Thoracic aorta (tissue), 2 donors: ENCODE data around the gene BICC1. TPM values are rescaled to one million over a fixed set of nuclear protein-coding genes. Genes with fewer than 3 reads are reported as not detected.

Experiments
- ATAC-seq: fragments of 150-250 bp; one replicate; pipeline ENCODE4 v1.8.0; 2017; ENCODE audit warnings: low read depth; ENCODE audit not compliant: insufficient number of reproducible peaks, low FRiP score
- DNase-seq: peaks from one replicate; pipeline ENCODE4 v3.0.0-alpha.2; 2020; ENCODE audit warnings: low spot score
- H3K27ac ChIP-seq, 2 donors: fragments of 200-600 bp; sonication (generic); 1 replicate in 1 of 2; 2 replicates in 1 of 2; pipeline ENCODE4 v1.5.1; 2016; ENCODE audit warnings: mild to moderate bottlenecking in 2 of 2, moderate library complexity in 2 of 2
- H3K27me3 ChIP-seq: fragments of 200-600 bp; sonication (generic); replicated peaks from 2 replicates; pipeline ENCODE4 v1.6.0; 2016; ENCODE audit warnings: mild to moderate bottlenecking; ENCODE audit not compliant: insufficient read depth
- H3K36me3 ChIP-seq: fragments of 200-600 bp; sonication (generic); one replicate; pipeline ENCODE4 v1.5.1; 2016
- H3K4me1 ChIP-seq, 2 donors: fragments of 200-600 bp; sonication (generic); 1 replicate in 1 of 2; 2 replicates in 1 of 2; pipeline versions ENCODE4 v1.5.1 to v1.6.0; 2016; ENCODE audit warnings: low read depth in 2 of 2, mild to moderate bottlenecking in 1 of 2; ENCODE audit not compliant: control insufficient read depth in 1 of 2
- H3K4me3 ChIP-seq: fragments of 200-600 bp; sonication (generic); 2 replicates; pipeline ENCODE4 v1.5.1; 2016; ENCODE audit warnings: mild to moderate bottlenecking
- H3K9me3 ChIP-seq: fragments of 200-600 bp; sonication (generic); 2 replicates; pipeline ENCODE4 v1.5.1; 2016
- CTCF ChIP-seq: fragments of 200-600 bp; sonication (generic); IDR thresholded peaks from one replicate; pipeline ENCODE4 v1.5.1; 2019; ENCODE audit warnings: antibody characterized with exemption
- total RNA-seq, 2 donors: library from RNA; depleted of rRNA; stranded (reverse); fragments of >200 nt; gene quantifications; one replicate each; pipeline versions ENCODE4 v1.1.0 to v1.2.3, GENCODE V29; 2016

The BICC1 gene
- total RNA-seq, 2 donors from 2014 or later: 20.4 to 28.1 TPM

GRCh38 chr10:58638388-58638787 is 125.7 kb downstream of the BICC1 start:
- TF ChIP-seq CTCF: no peak
- Histone ChIP-seq H3K36me3 (no peaks in the 10 kb centered on the region), H3K4me1 (peaks cover 18 to 19% of the 10 kb centered on the region in 2 donors), H3K27ac (no peak overlapping the region), H3K9me3 (no peaks in the 10 kb centered on the region), H3K4me3 (no peak overlapping the region), H3K27me3 (no peaks in the 10 kb centered on the region)
- no peak for DNase-seq
- ATAC-seq: no peak

GRCh38 chr10:58641095-58641531 is 128.4 kb downstream of the BICC1 start:
- no peaks in the 10 kb centered on the region for H3K27me3 ChIP-seq
- no peaks in the 10 kb centered on the region for H3K36me3 ChIP-seq
- no peaks in the 10 kb centered on the region for H3K9me3 ChIP-seq
- no peak overlapping the region for H3K27ac ChIP-seq
- no peak for DNase-seq
- peaks cover 19 to 22% of the 10 kb centered on the region in 2 donors for H3K4me1 ChIP-seq
- no peak overlapping the region for H3K4me3 ChIP-seq
- no peak for TF ChIP-seq CTCF
- no peak for ATAC-seq

GRCh38 chr10:58641708-58642107 is 129.0 kb downstream of the BICC1 start:
- H3K36me3 ChIP-seq: no peaks in the 10 kb centered on the region
- H3K4me1 ChIP-seq: peaks cover 19 to 22% of the 10 kb centered on the region in 2 donors
- no peak for TF ChIP-seq CTCF
- ATAC-seq: no peak
- no peaks in the 10 kb centered on the region for H3K27me3 ChIP-seq
- no peaks in the 10 kb centered on the region for H3K9me3 ChIP-seq
- no peak for DNase-seq
- no peak overlapping the region for H3K27ac ChIP-seq
- no peak overlapping the region for H3K4me3 ChIP-seq

GRCh38 chr10:58642283-58642682 is 129.6 kb downstream of the BICC1 start:
- Histone ChIP-seq H3K9me3 (no peaks in the 10 kb centered on the region), H3K36me3 (no peaks in the 10 kb centered on the region), H3K4me3 (no peak overlapping the region), H3K27me3 (no peaks in the 10 kb centered on the region), H3K27ac (no peak overlapping the region), H3K4me1 (peaks cover 19 to 22% of the 10 kb centered on the region in 2 donors)
- no peak for DNase-seq
- no peak for ATAC-seq
- no peak for TF ChIP-seq CTCF

- no peak for TF ChIP-seq CTCF
- no peaks in the 10 kb centered on the region for H3K27me3 ChIP-seq
- ATAC-seq: no peak
- no peak overlapping the region for H3K27ac ChIP-seq
- no peaks in the 10 kb centered on the region for H3K9me3 ChIP-seq
- peaks cover 18 to 19% of the 10 kb centered on the region in 2 donors for H3K4me1 ChIP-seq
- H3K36me3 ChIP-seq: no peaks in the 10 kb centered on the region
- H3K4me3 ChIP-seq: no peak overlapping the region
- no peak for DNase-seq
Observed at GRCh38 chr10:58642916-58643428, 130.3 kb downstream of the BICC1 start.
